Panc1 (cell line): Measurements from ENCODE around the gene CNNM4. TPM values are rescaled to one million over a fixed set of nuclear protein-coding genes. Genes with fewer than 3 reads are reported as not detected.

Experiments used
- ATAC-seq: fragments of 200-7000 bp; cut with Tn5 transposase; 2 replicates; pipeline ENCODE4 v1.9.1; 2020; ENCODE audit warnings: mild to moderate bottlenecking, moderate library complexity
- BruUV-seq: library from RNA; stranded (reverse); fragments of 400-500 nt; replicated peaks from 2 replicates; lab custom pipeline; 2021; lab: Mats Ljungman, UMichigan
- CTCF ChIA-PET: fragments of 300-600 bp; sonication (Branson Sonifier 250); formaldehyde crosslinking; loops from one replicate; lab custom pipeline; 2022; ENCODE audit warnings: antibody characterized with exemption; lab: Charles Lee
- POLR2A ChIA-PET: fragments of 300-600 bp; sonication (Branson Sonifier 250); formaldehyde crosslinking; loops from one replicate; lab custom pipeline; 2022; ENCODE audit warnings: antibody characterized with exemption; lab: Charles Lee
- DNase-seq: peaks from one replicate; pipeline ENCODE4 v3.0.0-alpha.2; 2010; ENCODE audit warnings: low read depth, low spot score
- H3K27ac ChIP-seq: 2 replicates; pipeline ENCODE4 v1.5.1; 2011; ENCODE audit warnings: mild to moderate bottlenecking, low read length, inconsistent platforms
- H3K27me3 ChIP-seq: fragments of 200-500 bp; sonication (Bioruptor generic); 2 replicates; pipeline ENCODE4 v1.6.0; 2014; ENCODE audit warnings: low read length, inconsistent platforms; ENCODE audit not compliant: control insufficient read depth, insufficient read depth
- H3K36me3 ChIP-seq: fragments of 200-500 bp; sonication (Bioruptor generic); 2 replicates; pipeline ENCODE4 v1.5.1; 2014; ENCODE audit warnings: inconsistent platforms, mild to moderate bottlenecking, low read length, moderate library complexity; ENCODE audit not compliant: control insufficient read depth, insufficient read depth
- H3K4me1 ChIP-seq: 2 replicates; pipeline ENCODE4 v1.5.1; 2011; ENCODE audit warnings: inconsistent platforms, mild to moderate bottlenecking, low read length, moderate library complexity; ENCODE audit not compliant: control insufficient read depth, insufficient read depth
- H3K4me3 ChIP-seq, 2 experiments: 2 replicates each; pipeline ENCODE4 v1.5.1; 2011 to 2012; ENCODE audit warnings: low read depth in 2 of 2, low read length in 2 of 2, mild to moderate bottlenecking in 2 of 2, inconsistent platforms in 1 of 2, moderate library complexity in 1 of 2
- H3K9me3 ChIP-seq: fragments of 200-500 bp; sonication (Bioruptor generic); 2 replicates; pipeline ENCODE4 v1.5.1; 2014; ENCODE audit warnings: low read depth, mild to moderate bottlenecking, inconsistent platforms, low read length, moderate library complexity; ENCODE audit not compliant: control insufficient read depth, insufficient read depth
- POLR2AphosphoS5 ChIP-seq: IDR thresholded peaks from 2 replicates; pipeline ENCODE4 v1.6.1; 2012; ENCODE audit warnings: mild to moderate bottlenecking, low read depth, low read length, moderate library complexity
- SIN3A ChIP-seq: IDR thresholded peaks from 2 replicates; pipeline ENCODE4 v1.6.1; 2012; ENCODE audit warnings: low read depth, mild to moderate bottlenecking, low read length, moderate library complexity, borderline replicate concordance; ENCODE audit not compliant: insufficient read depth
- TCF7L2 ChIP-seq: IDR thresholded peaks from 2 replicates; pipeline ENCODE4 v1.6.1; 2011; ENCODE audit warnings: mild to moderate bottlenecking, low read depth, low read length, inconsistent platforms
- in situ Hi-C: cut with HindIII; loops from 2 replicates; pipeline ENCODE4 v1.10.0; 2016; ENCODE audit warnings: low sequenced_read_pairs, low pct_unique_long_range_greater_than_20kb
- intact Hi-C: fragments of 100-400 bp; cut with micrococcal nuclease; formaldehyde crosslinking; loops from one replicate; pipeline ENCODE4 v1.10.0; 2022; ENCODE audit not compliant: unreplicated experiment
- total RNA-seq: library from RNA; stranded (reverse); gene quantifications from one replicate; pipeline ENCODE4 v1.2.1, GENCODE V29; 2021; ENCODE audit not compliant: unreplicated experiment
- TF ChIP-seq, protein P1 (sequence below), 2 experiments: IDR thresholded peaks; 2 replicates each; pipeline ENCODE4 v1.6.1; 2011 to 2012; ENCODE audit warnings: low read depth in 2 of 2, control low read depth in 1 of 2, low read length in 1 of 2, mild to moderate bottlenecking in 1 of 2, moderate library complexity in 1 of 2; ENCODE audit not compliant: insufficient read depth in 1 of 2
- TF ChIP-seq, protein P2 (sequence below): fragments of 450-650 bp; IDR thresholded peaks from 2 replicates; pipeline ENCODE4 v1.5.1; 2017; ENCODE audit warnings: mild to moderate bottlenecking

The CNNM4 gene
- total RNA-seq, 1 experiment from 2014 or later: 15.7 TPM

DNA sequence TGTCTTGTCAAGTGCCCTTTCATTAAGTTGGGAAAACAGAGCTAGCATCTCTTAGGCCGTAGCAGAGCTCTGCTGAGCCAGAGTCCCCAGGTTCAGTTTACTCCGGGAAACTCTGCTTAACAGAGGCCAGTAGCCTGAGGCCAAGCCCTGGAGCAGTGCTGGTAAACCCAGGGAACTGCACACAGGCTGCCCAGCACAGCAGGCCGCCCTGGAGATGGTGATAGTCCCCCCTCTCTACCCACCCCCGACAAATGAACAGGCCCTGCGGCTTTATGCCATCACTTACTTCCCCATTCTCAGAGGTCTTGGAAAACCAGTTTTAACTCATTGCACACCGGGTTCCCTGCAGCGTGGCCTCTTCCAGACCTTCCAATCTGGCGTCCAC is 3.5 kb downstream of the CNNM4 start:
- no peaks in the 10 kb centered on the region for H3K9me3 ChIP-seq
- no peaks in the 10 kb centered on the region for H3K36me3 ChIP-seq
- H3K4me1 ChIP-seq: peaks cover 34% of the 10 kb centered on the region
- in situ Hi-C loops (no loop called here), intact Hi-C loops (loop anchor here (5.0 kb wide), 1 partner anchor 38 kb away; no protein-coding TSS in a partner anchor)
- BruUV-seq: no TSS peak
- POLR2A ChIA-PET: no interaction called here
- H3K4me3 ChIP-seq: peak overlapping the region; percentile 70 to 71
- no peaks in the 10 kb centered on the region for H3K27me3 ChIP-seq
- TF ChIP-seq TCF7L2: no peak
- TF ChIP-seq SIN3A: no peak
- no peak for TF ChIP-seq POLR2AphosphoS5
- TF ChIP-seq, protein P1, sequence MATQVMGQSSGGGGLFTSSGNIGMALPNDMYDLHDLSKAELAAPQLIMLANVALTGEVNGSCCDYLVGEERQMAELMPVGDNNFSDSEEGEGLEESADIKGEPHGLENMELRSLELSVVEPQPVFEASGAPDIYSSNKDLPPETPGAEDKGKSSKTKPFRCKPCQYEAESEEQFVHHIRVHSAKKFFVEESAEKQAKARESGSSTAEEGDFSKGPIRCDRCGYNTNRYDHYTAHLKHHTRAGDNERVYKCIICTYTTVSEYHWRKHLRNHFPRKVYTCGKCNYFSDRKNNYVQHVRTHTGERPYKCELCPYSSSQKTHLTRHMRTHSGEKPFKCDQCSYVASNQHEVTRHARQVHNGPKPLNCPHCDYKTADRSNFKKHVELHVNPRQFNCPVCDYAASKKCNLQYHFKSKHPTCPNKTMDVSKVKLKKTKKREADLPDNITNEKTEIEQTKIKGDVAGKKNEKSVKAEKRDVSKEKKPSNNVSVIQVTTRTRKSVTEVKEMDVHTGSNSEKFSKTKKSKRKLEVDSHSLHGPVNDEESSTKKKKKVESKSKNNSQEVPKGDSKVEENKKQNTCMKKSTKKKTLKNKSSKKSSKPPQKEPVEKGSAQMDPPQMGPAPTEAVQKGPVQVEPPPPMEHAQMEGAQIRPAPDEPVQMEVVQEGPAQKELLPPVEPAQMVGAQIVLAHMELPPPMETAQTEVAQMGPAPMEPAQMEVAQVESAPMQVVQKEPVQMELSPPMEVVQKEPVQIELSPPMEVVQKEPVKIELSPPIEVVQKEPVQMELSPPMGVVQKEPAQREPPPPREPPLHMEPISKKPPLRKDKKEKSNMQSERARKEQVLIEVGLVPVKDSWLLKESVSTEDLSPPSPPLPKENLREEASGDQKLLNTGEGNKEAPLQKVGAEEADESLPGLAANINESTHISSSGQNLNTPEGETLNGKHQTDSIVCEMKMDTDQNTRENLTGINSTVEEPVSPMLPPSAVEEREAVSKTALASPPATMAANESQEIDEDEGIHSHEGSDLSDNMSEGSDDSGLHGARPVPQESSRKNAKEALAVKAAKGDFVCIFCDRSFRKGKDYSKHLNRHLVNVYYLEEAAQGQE (IDR thresholded peaks at IDR 0.05; ENCODE audit: insufficient read depth in 1 of 2, low read depth in 2 of 2, low read length in 1 of 2): no peak
- TF ChIP-seq, protein P2, sequence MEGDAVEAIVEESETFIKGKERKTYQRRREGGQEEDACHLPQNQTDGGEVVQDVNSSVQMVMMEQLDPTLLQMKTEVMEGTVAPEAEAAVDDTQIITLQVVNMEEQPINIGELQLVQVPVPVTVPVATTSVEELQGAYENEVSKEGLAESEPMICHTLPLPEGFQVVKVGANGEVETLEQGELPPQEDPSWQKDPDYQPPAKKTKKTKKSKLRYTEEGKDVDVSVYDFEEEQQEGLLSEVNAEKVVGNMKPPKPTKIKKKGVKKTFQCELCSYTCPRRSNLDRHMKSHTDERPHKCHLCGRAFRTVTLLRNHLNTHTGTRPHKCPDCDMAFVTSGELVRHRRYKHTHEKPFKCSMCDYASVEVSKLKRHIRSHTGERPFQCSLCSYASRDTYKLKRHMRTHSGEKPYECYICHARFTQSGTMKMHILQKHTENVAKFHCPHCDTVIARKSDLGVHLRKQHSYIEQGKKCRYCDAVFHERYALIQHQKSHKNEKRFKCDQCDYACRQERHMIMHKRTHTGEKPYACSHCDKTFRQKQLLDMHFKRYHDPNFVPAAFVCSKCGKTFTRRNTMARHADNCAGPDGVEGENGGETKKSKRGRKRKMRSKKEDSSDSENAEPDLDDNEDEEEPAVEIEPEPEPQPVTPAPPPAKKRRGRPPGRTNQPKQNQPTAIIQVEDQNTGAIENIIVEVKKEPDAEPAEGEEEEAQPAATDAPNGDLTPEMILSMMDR: no peak
- DNase-seq (no peak), ATAC-seq (peak; percentile 11; the same call in 1 of the 2 replicates)
- peak overlapping the region; percentile 86 for H3K27ac ChIP-seq
- CTCF ChIA-PET: interaction anchor here (0.5 to 0.7 kb wide), 2 partner anchors 9 to 140 kb away, joined by 4 to 5 read pairs; no protein-coding TSS in a partner anchor

DNA sequence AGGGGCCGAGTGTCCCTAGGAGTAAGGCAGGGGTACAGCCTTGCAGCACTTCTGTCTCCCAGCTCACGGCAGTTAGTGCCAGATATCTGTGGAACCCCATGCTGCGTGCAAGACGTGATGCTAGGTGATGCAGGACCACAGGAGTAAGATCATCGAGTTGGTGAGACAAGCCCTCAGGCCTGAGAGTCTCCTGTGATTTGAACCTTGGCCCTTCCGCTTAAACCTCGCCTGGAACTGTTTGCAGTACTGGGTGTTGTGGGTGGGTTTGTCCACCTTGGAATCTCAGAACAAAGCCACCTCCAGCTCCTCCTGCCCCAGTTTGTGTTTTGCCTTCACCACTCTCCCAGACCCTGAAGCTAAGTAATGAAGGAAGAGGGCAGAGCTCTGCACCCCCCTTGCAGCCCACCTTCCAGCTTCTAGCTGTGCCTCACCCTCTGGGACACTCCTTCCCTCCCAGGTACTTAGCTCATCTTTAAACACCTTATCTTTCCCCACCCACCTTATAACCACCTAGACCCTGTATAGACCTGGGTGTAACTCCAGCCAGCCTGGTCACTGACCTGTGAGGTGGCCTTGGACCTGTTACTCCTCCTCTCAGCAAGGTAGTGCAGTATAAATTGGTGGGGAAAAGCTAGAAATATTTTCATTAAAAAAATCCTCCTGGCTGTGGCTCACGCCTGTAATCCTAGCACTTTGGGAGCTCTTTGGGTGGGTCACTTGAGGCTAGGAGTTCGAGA is 6.6 kb downstream of the CNNM4 start:
- Histone ChIP-seq H3K27ac (no peak overlapping the region), H3K27me3 (no peaks in the 10 kb centered on the region), H3K9me3 (no peaks in the 10 kb centered on the region), H3K4me3 (no peak overlapping the region), H3K4me1 (peaks cover 50% of the 10 kb centered on the region), H3K36me3 (no peaks in the 10 kb centered on the region)
- in situ Hi-C loops: no loop called here
- ChIA-PET POLR2A (no interaction called here), CTCF (no interaction called here)
- TF ChIP-seq, protein P1 (IDR thresholded peaks at IDR 0.05; ENCODE audit: insufficient read depth in 1 of 2, low read depth in 2 of 2, low read length in 1 of 2): no peak
- TF ChIP-seq, protein P2: no peak
- TF ChIP-seq POLR2AphosphoS5 (no peak), SIN3A (no peak), TCF7L2 (no peak)
- no TSS peak for BruUV-seq
- no peak for ATAC-seq
- DNase-seq: no peak
- intact Hi-C loops: no loop called here
